ENCODE measurements around the gene JCAD.
"Not testable (repeated sequence)": the region's sequence is repeated elsewhere in the genome, so short reads cannot be mapped to it uniquely, and the experiment has no call there.

Gene JCAD

DNA sequence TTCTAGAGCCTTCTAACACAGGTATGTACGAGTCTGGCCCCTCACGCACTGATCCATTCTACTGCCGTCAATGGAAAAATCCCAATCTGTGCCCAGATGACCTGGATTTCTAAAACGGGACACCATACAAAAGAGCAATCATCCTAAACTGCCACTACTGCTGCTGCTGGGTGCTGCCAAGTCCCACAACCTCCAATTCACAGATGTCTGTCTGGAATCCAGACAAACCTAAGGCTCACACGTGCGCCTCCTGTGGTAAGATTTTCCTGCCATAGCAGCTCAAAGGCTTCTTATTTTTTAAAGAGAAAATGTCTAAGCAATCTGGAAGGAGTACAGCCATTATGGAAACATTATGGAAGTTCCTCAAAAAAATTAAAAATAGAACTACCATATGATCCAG, 40.9 kb downstream of the JCAD start:
- DNase-seq = no peak

DNA sequence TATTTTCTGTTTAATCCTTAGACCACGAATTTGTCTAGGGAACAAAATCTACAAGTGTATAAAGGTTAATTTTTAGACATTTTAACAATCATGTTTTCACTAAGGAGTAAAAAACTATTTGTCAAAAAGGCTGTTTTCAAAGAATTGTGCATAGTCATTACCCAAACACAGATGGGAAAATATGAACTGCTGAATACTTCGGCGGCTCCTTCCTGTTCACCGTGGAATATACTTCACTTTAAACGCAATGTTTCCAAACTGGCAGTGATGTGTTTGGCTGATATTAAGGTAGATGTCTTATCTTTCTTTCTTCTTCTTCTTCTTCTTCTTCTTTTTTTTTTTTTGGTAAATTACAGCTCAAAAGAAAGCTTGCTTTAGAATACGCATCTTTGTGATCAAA, 41.4 kb downstream of the JCAD start:
- no peak for DNase-seq

DNA sequence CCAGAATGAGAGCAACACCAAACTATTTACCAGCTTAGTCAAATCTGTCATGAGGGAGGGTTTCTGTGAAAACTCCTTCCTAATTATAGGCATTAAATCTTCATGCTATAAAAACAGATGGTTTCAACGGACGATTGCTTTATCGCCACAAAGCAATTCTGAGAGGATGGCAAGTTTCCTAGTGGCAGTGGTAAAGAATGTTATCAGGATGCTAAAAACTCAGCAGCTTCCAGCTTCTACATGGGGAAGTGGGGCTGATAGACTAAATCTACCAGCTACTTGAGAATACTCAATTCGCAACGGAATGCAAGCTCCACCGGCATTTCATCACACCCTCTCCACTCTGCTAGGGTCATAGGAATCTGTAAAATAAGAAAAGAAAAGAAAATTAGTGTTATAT, 41.8 kb downstream of the JCAD start:
- DNase-seq = no peak

DNA sequence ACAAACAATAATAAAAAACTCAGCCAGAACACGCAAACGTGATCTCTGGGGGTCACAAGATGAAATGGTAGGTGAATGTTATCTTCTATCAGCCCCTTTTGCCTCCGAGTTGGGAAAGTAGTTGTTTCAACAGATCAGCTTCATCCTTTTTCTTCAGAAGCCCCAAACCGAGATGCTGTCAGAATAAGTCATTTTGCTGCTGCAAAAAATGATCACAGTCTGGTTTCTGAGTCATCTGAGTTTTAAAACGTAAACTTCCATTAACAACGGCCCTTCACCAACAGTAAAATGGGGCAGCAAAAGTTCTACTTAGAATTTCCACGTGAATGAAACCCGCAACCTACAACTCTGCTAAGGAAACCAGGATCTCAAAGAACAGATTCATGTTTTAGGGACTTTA, 44.9 kb downstream of the JCAD start:
- no peak for DNase-seq

DNA sequence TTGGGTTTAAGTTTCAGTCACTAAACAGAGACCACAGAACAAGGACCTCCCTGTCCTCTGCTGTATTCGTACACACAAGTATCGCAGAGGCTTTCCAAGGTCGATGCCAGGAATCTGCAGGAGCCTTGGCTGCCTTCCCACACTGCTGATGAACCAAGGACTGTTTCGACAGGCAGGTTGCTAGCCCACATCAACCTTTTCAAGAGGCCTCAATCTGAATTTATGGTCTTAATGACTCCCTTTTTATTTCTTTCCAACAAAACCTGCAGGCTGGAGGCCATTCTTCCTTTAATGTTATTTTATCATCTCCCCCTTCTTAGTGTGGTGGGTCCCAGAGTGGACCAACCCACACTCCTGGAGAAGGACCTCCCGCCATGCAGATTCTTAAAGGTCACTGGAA, 45.6 kb downstream of the JCAD start:
- no peak for DNase-seq

DNA sequence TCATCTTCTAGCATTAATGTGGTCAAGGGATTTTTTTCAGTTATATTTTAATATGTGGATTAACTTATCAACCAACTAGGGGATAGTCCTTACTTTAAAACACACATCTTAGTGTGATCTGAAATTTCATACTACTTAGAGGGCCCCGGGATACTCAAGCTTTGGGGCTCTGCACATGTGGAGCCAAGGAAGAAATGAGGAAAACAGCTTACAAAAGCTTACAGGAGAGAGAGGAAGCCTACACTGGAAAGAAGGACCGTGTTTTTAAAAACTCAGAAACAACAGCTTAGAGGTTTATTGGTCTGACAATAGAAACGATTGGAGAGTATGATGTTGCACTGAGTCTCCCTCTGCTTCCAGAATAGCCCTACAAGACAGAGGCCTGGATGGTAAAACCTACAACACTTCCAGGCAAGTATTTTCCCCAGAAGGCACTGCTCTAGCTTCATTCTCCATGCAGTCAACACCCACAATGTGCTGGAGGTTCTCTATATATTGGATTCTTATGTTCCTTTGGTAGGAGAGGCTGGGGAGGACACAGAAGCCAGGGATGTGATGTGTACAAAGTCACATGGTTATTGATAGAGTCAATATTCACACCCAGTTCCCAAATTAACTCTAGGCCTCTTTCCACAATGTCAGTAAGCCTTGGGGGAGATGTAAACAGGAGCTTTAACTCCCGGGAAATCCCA, 47.3 kb downstream of the JCAD start:
- no peak for DNase-seq

DNA sequence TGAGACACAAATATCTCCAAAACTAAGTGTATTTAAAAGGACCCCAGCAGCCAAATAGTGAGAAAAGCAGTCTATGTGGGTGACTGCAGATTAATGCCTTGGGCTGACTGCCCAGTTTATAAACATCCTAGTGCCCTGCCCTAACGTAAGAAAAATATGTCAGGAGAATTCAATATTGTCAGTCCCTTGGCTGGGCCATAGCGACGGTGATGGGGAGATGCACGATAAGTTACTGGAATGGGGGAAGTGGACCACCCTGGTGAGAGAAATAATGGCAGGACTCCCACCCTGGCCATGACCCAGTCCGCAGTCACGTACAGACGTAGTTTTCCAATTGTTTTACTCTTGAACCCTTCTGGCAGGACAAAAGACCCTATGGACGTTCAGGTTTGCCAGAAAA, 48.0 kb downstream of the JCAD start:
- DNase-seq = no peak

DNA sequence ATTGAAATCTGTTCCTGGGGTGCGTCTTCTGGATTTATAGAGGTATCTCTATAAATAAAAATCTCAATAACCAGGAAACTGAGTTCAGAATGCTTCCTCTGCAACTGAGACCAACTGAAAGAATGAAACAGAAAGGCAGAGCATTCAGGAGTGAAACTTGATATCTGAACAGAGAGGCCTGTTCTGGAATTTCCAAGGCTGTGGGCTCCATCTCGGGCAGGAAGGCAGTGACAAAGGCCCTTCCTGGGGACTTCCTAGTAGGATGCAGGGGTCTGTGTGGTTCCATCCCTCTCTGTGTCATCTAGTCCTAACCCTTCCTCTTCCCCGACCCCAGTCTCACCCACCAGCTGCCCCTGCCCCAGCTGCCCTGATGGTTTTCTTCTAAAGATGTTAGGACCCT, 52.0 kb downstream of the JCAD start:
- DNase-seq = no peak

DNA sequence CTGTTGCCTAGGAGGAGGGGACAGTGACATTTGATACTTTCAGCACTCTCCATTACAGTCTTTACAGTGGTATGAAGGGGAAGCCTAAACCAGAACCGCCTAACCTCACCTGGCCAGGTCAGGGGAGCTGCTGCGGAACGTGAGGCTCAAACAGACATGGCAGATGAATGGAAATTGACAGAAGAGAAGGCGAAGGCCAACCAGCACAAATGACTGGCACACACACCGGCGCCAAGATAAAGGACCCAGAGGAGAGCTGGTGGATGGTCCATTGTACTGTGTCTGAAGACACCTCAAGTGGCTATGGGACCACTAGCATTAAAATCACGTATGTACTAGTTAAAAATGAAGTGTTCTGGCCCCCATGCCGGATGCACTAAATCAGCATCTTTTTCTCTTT, 53.0 kb downstream of the JCAD start:
- no peak for DNase-seq

DNA sequence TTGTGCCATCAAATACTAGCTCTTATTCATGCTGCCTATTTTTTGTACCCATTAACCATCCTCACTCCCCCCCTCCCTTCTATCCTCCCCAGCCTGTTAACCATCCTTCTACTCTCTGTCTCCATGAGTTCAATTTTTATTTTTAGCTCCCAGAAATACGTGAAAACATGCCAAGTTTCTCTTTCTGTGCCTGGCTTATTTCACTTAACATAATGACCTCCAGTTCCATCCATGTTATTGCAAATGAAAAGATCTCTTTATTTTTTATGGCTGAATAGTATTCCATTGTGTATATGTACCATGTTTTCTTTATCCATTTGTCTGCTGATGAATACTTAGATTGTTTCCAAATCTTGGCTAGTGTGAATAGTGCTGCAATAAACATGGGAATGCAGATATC, 54.3 kb downstream of the JCAD start:
- DNase-seq = not testable (repeated sequence)

DNA sequence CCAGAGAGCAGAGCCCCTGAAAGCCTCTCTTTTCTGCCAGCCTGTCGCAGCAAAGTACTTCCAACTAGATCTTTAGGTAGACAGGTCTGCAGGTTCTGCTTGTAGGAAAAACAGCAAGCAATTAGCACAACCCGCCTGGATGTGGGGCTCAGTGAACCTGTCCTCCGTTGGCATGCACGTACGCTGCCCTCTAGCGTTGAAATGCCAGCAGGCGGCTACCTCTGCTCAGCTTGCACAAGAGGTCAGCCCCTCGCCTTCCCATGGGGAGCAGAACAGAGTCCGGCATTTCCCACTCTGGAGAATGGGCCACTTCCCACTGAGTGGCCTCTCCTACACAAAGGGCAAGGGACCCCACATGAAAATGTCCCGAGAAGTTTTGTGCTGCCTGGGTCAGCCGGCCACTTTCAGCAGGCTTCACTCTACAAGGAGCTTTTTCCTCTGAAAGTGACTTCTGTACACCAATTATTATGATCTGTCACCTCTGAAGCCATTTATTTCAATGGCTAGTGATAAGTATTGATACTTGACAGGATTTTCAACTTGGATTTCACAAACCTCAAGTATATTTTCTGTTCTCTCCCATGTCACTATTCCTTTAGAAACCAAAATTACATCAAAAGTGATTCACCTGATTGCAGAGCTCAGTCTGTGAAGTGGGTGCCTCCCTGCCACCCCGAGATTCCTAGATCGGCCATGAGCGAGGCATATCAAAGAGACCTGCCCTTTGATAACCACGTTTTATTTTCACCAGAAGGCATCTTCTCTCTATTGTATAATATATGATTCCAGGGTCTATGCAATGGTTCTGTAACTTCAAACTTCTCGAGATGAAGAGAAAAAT, 56.7 kb downstream of the JCAD start:
- DNase-seq = peak; percentile 6

DNA sequence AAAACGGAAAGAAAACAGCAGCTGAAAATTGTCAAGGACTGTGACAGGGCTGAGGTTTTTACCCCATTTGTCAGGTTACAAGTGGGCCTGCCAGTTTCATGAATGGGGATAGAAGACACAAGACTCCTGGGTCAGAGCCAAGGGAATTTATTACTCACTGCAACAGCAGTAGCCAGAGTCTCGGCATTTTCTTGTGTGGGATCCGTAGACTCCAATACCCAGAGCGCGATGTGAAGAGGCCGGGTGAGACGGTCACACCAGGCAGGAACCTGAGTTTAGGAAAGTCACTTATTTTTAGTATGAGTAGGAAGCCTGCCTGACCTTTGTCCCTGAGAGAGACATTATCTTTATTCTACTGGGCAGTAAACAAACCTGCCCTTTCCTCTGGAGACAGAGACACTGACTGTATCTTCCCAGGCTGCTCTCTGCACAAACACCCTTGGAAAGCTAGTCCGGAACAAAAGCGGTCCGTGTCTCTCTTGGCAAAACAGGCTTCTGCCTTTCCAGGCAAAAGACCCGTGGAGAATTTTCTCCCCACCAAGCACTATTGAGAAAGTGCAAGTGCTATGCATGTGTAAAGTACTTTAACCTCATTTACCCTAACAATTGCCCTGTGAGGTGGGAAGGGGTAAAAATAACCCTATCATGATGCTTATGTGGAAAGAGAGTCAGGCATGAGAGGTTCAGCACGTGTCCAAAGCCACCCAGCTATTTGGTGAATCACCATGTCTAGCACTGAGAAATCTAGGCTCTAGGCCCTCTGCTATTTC, 58.4 kb downstream of the JCAD start:
- DNase-seq = no peak

DNA sequence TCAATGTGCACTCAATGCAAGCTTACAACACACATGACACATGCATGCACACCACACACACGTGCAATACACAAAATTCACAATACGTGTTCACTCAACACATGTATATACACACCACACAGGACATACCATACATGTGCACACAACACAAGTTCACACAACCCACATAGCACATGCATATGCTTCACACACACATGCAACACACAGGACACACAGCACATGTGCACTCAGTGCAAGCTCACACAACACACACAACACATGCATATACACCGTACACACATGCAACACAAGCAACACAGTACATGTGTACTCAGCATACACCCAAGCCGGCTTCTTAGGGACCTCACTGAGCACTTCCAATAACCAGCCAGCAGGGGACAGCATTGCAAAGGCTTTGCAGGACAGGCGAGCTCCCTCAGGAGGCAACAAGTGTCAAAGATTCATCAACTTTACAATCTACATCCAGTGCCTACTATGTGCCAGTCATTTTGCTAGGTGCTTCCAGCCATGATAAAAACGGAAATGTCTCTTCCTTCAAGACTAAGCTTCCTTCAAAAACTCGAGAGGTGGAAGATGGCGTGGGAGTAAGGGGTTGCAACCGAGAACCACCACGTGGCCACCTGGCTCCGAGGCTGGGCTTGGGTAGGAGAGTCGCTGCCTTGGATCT, 61.1 kb downstream of the JCAD start:
- DNase-seq = no peak

DNA sequence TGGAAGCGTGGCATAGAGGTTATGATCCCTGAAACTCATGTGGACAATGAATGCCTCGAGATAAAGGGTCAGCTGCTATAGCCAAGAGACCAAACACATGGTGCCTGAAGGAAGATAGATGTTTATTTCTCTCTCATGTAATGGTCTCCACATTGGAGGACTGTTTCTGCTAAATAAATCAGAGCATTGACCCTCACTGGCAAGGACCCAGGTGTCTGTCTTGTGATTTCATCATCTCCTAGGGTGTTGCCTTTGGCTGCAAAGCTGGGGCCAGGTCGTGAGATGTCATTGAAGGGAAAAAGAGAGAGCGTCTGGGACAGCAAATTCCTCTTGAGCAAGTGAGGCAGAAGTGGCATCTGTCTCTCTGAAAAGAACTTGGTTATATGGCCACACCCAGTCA, 64.6 kb downstream of the JCAD start:
- DNase-seq = no peak

DNA sequence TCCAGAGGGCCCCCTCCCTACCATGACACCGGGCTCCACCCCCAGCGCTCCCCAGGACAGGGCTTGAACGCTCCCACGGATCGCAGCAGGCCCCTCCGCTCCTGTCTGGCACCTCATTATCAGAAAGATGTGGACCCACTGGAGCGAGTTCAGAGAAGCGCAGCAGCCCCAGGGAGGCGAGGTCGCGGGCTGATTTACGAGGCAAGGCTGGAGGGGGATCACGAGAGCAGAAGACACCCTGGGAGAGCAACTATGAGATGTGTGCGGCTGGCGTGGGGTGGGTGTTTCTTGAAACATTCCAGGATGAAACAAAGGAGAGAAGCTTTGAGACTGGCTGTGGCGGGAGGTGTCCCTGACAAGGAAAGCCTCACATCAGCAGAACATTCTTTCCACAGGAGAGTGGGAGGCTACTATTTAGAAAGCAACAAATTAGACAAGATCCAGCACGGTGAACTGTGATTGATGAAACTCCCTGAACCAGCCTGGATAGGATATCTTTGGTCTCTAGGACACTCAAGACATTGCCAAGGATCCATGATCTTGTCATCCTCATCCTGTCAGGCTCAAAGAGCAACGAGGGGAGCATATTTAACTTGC, 66.0 kb downstream of the JCAD start:
- no peak for DNase-seq

DNA sequence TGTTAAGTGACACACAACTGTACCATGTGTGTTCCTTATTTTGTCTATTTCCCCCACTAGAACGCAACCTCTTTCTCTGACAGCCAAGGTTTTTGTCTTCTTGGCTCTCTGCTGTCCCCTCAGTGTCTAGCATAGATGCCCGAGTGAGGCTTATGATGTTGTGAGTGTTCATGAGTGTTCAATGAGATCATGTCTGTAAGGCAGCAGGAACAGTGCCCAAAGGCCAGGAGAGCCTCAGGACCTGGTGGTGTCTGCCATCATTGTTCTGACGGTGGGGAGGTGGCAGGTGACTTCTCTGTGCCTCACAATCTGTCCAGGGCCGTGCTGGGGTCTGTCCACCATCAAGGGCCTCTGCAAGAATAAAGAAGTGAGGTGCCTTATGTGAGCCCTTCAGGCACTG, 66.5 kb downstream of the JCAD start:
- no peak for DNase-seq

DNA sequence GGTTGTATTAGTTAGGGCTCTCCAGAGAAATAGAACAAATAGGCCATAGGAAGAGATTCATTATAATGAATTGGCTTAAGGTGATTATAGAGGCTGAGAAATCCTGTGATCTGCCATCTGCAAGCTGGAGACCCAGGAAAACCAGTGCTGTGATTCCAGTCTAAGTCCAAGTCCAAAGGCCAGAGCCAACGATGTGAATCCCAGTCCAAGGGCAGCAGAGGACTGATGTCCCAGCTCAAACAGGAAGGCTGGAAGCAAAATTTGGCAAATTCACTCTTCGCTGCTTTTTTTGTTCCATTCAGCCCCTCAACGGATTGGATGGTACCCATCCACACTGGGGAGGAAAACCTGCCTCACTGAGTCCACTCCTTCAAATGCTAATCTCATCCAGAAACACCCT, 68.0 kb downstream of the JCAD start:
- DNase-seq = no peak

DNA sequence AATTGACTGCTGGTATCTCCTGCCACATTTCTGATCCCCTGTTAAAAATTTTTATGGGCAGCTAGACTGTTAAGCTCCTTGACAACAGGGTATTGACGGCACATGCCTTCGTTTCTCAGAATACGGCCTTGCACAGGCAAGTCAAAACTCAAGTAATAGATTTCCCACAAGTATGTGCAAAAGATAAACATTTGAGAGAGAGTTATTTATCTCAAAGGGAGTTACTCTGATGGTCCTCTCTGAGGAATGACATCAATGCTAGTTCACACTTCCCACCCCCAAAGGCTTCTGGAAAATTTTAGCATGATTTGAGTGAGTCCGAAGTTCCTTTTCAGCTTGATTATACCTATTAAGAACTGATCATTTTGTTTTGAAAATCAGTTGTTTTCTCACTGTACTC, 71.9 kb downstream of the JCAD start:
- DNase-seq = no peak

DNA sequence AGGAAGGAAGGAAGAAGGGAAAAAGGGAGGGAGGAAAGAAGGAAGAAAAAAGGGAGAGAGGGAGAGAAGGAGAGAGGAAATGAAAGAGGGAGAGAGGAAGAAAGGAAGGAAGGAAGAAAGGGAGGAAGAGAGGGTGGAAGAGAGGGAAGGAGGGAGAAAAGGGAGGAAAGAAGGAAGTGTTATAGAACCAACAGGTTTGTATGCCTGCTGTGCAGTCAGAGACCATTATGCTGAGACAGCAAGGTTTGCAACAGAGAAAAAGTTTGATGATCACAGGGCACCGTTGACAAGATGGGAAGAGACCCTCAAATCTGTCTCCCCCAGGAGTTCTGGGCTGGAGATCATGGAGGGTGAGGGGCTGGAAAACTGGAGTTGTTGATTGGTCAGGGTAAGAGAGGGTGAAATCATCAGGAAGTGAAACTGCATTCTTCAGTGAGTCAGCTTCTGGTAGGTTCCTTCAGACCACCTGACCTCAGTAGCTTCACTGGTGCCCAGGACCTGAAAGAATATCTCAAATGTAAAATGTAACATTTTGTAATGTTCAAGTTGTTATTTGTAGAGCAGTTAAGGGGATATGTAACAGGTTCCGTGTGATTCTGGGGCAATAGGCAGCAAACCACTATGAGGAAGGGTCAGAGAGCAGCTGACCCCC, 76.3 kb downstream of the JCAD start:
- DNase-seq = no peak

DNA sequence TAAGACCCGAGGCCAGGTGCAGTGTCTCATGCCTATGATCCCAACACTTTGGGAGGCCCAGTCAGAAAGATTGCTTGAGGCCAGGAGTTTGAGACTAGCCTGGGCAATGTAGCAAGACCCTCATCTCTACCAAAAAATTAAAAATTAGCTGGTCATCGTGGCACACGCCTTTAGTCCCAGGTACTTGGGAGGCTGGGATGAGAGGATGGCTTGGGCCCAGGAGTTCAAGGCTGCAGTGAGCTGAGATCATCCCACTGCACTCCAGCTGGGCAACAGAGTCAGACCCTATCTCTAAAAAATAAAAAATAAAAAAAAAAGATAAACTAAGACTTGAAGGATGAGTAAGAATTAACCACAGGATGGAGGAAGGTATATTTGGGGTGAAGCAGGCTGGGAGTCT, 77.9 kb downstream of the JCAD start:
- DNase-seq = no peak

DNA sequence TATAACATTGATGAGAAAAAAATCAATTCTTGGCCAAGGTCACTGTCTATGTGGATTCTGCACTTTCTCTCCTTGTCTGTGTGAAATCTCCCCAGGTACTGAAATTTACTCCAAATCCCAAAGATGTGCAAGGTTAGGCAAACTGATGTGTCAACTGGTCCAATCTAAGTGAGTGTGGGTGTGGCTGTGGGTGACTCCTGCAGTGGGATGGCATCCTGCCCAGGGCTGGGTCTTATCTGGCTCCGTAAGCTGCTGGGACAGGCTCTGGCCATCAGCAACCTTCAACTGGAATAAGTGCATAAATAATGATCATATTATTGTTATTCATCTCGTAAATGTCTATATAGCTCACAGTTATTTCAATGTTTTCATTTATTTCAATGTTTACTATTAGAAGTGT, 79.3 kb downstream of the JCAD start:
- DNase-seq = no peak

DNA sequence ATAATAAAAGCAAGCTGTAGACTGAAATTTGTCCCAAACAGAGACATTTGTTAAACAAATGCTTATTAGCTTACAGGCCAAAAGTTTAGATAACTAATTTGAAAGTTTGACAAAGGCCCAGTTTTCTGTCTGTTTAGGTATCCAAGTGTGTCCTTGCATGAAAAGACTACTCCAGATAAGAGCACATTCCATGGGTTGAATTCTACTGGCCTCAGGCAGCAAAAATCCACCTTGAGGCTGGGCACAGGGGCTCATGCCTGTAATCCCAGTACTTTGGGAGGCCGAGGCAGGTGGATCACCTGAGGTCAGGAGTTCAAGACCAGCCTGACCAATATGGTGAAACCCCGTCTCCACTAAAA, 80.0 kb downstream of the JCAD start:
- not testable (repeated sequence) for DNase-seq

DNA sequence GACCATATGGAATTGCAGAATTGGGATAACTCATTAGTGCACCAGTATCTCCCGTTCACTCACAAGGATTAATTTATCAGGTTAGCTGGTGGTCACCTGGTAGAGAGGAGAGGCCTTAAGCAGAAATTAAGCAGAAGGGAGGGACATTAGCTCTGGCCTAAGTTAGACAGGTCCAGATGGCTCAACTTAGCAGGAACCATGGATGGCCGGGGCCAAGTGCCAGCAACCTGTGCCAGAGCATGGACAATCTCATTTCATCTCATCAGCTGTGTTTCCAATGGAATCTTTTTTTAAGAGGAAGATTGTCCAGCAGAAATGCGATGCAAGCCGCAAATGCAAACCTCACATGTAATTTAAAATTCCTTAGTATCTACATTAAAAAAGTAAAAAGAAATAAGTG, 82.2 kb downstream of the JCAD start:
- no peak for DNase-seq
